ENCODE measurements around the gene UBE2E1. TPM values are rescaled to one million over a fixed set of nuclear protein-coding genes. Genes with fewer than 3 reads are reported as not detected.

UBE2E1 gene
- total RNA-seq, 1 donor from 2014 or later, result 124 TPM

GRCh38 chr3:23800731-23801130, 5.0 kb upstream of the UBE2E1 start:
- Histone ChIP-seq H3K36me3 (no peaks in the 10 kb centered on the region), H3K4me1 (peaks cover 9% of the 10 kb centered on the region), H3K4me3 (no peak overlapping the region), H3K27me3 (no peaks in the 10 kb centered on the region), H3K27ac (no peak overlapping the region), H3K9me3 (no peaks in the 10 kb centered on the region)
- intact Hi-C loops (cut with DNase I), result loop anchor here (10.0 kb wide), 1 partner anchor 596 kb away; the partner anchor contains the start of gene UBE2E2
- DNase-seq (ENCODE audit: extremely low spot score in 2 of 2), result no peak
- no peak for TF ChIP-seq POLR2AphosphoS5 (IDR thresholded peaks at IDR 0.05; ENCODE audit: insufficient read depth in 1 of 2, low read depth in 1 of 2)
- peak in 1 of 3 experiments; percentile 33 for TF ChIP-seq CTCF (IDR thresholded peaks at IDR 0.05)

- peak in 1 of 2 donors; percentile 48 for TF ChIP-seq POLR2AphosphoS5 (IDR thresholded peaks at IDR 0.05; ENCODE audit: insufficient read depth in 1 of 2, low read depth in 1 of 2)
- TF ChIP-seq CTCF (IDR thresholded peaks at IDR 0.05), result no peak
Measured at GRCh38 chr3:23804441-23805209, 1.1 kb upstream of the UBE2E1 start.

GRCh38 chr3:23805210-23805632, 534 bp upstream of the UBE2E1 start:
- H3K36me3 ChIP-seq, result no peaks in the 10 kb centered on the region
- intact Hi-C loops (cut with DNase I), result loop anchor here (10.0 kb wide), 1 partner anchor 600 kb away; the partner anchor contains the start of gene UBE2E2
- no peaks in the 10 kb centered on the region for H3K9me3 ChIP-seq
- TF ChIP-seq POLR2A (IDR thresholded peaks at IDR 0.05) (no peak), CTCF (IDR thresholded peaks at IDR 0.05) (no peak), POLR2AphosphoS5 (IDR thresholded peaks at IDR 0.05; ENCODE audit: insufficient read depth in 1 of 2, low read depth in 1 of 2) (no peak)
- H3K27ac ChIP-seq, result peak overlapping the region; percentile 92
- H3K4me1 ChIP-seq, result peaks cover 43% of the 10 kb centered on the region
- DNase-seq (ENCODE audit: extremely low spot score in 2 of 2), result no peak
- no peaks in the 10 kb centered on the region for H3K27me3 ChIP-seq
- peak overlapping the region; percentile 69 to 98 for H3K4me3 ChIP-seq

More at GRCh38 chr3:23804441-23805209, 1.1 kb upstream of the UBE2E1 start:
- peaks cover 37% of the 10 kb centered on the region for H3K4me1 ChIP-seq
- H3K36me3 ChIP-seq, result no peaks in the 10 kb centered on the region
- H3K27me3 ChIP-seq, result no peaks in the 10 kb centered on the region
- no peak overlapping the region for H3K27ac ChIP-seq
- no peaks in the 10 kb centered on the region for H3K9me3 ChIP-seq
- intact Hi-C loops (cut with DNase I), result loop anchor here (10.0 kb wide), 1 partner anchor 600 kb away; the partner anchor contains the start of gene UBE2E2
- DNase-seq (ENCODE audit: extremely low spot score in 2 of 2), result no peak
- H3K4me3 ChIP-seq, result no peak overlapping the region

- intact Hi-C loops (cut with DNase I), result loop anchor here (2.0 to 10.0 kb wide), 2 partner anchors 58 to 602 kb away; partner anchors contain the start of gene UBE2E2
- peak overlapping the region; percentile 92 for H3K27ac ChIP-seq
- H3K27me3 ChIP-seq, result no peaks in the 10 kb centered on the region
- no peak for TF ChIP-seq CTCF (IDR thresholded peaks at IDR 0.05)
- no peak for TF ChIP-seq POLR2A (IDR thresholded peaks at IDR 0.05)
- peak in 1 of 2 donors; percentile 52 for TF ChIP-seq POLR2AphosphoS5 (IDR thresholded peaks at IDR 0.05; ENCODE audit: insufficient read depth in 1 of 2, low read depth in 1 of 2)
- no peak for DNase-seq (ENCODE audit: extremely low spot score in 2 of 2)
- no peaks in the 10 kb centered on the region for H3K9me3 ChIP-seq
- H3K4me3 ChIP-seq, result peak overlapping the region; percentile 69 to 98
- peaks cover 54% of the 10 kb centered on the region for H3K4me1 ChIP-seq
- no peaks in the 10 kb centered on the region for H3K36me3 ChIP-seq
Measured at GRCh38 chr3:23806534-23807423, 1.0 kb downstream of the UBE2E1 start.
